Esophagus muscularis mucosa (tissue), 3 donors: ENCODE data around the gene DIP2C.

ENCODE experiments used
- CTCF ChIP-seq, 3 experiments: fragments of 200-600 bp in 2 of 3; fragments of 450-650 bp in 1 of 3; sonication (generic) in 2 of 3; IDR thresholded peaks; one replicate each; pipeline ENCODE4 v1.5.1; 2017 to 2019; ENCODE audit warnings: antibody characterized with exemption in 3 of 3, mild to moderate bottlenecking in 2 of 3, moderate library complexity in 1 of 3
- POLR2A ChIP-seq: fragments of 450-650 bp; IDR thresholded peaks from one replicate; pipeline ENCODE4 v1.6.1; 2017; ENCODE audit warnings: antibody characterized with exemption, moderate library complexity, mild to moderate bottlenecking, low read depth

- no peak for TF ChIP-seq CTCF (IDR thresholded peaks at IDR 0.05)
- TF ChIP-seq POLR2A: no peak
These were observed 116.8 kb downstream of the DIP2C start for GRCh38 chr10:572696-573095.
